Subcutaneous adipose tissue (tissue), 4 donors: ENCODE results near the gene USP35. TPM values are rescaled to one million over a fixed set of nuclear protein-coding genes. Genes with fewer than 3 reads are reported as not detected.

Experiments
- CTCF ChIP-seq: fragments of 450-650 bp; IDR thresholded peaks from one replicate; pipeline ENCODE4 v1.5.1; 2016; ENCODE audit warnings: low read depth, mild to moderate bottlenecking, control low read depth, antibody characterized with exemption, moderate library complexity
- total RNA-seq, 4 donors: library from RNA; depleted of rRNA; stranded (reverse); fragments of >200 nt; gene quantifications; one replicate each; pipeline ENCODE4 v1.1.0, GENCODE V29; 2016

The USP35 gene
- total RNA-seq, 4 donors from 2014 or later: 6.8 to 13.2 (median 9.8) TPM

GRCh38 chr11:78239781-78240180 is 51.1 kb downstream of the USP35 start:
- TF ChIP-seq CTCF: no peak

- TF ChIP-seq CTCF: no peak
Measured at GRCh38 chr11:78241475-78241874, 52.8 kb downstream of the USP35 start.

GRCh38 chr11:78244080-78244479 is 55.4 kb downstream of the USP35 start:
- no peak for TF ChIP-seq CTCF

GRCh38 chr11:78244546-78245255 is 56.0 kb downstream of the USP35 start:
- TF ChIP-seq CTCF: no peak

GRCh38 chr11:78248191-78248590 is 59.5 kb downstream of the USP35 start:
- no peak for TF ChIP-seq CTCF

GRCh38 chr11:78248903-78249302 is 60.2 kb downstream of the USP35 start:
- no peak for TF ChIP-seq CTCF

- TF ChIP-seq CTCF: no peak
Measured at GRCh38 chr11:78250099-78250498, 61.4 kb downstream of the USP35 start.
